ENCODE measurements around the gene PNLDC1. TPM values are rescaled to one million over a fixed set of nuclear protein-coding genes. Genes with fewer than 3 reads are reported as not detected.
A peak's percentile ranks its signal among the peaks of the same experiment; 100 is the strongest.

The PNLDC1 gene
- total and polyA plus RNA-seq, 9 of the 15 experiments (the other 6 are each of a cell fraction or from before 2014, with no cell fraction given) = 0.12 TPM; not detected in 8

GRCh38 chr6:159761873-159762680 lies 38.0 kb upstream of the PNLDC1 start, which contains the start of gene ACAT2 (continued):
- TF ChIP-seq BMI1 (IDR thresholded peaks at IDR 0.05; ENCODE audit: low read length) (no peak), CAMTA2 (CRISPR knock-in tag; conservative IDR thresholded peaks at IDR 0.05) (no peak), ZNF318 (IDR thresholded peaks at IDR 0.05; ENCODE audit: borderline replicate concordance in 1 of 2, low read depth in 1 of 2) (no peak), NCOA1 (IDR thresholded peaks at IDR 0.05; ENCODE audit: low read depth) (no peak), MAFK (IDR thresholded peaks at IDR 0.05; ENCODE audit: low read length) (no peak), ARID3A (IDR thresholded peaks at IDR 0.05; ENCODE audit: borderline replicate concordance, low read depth, low read length) (no peak), KDM2B (CRISPR knock-in tag; IDR thresholded peaks at IDR 0.05) (peak; percentile 90; the same call in 1 of the 2 replicates), FOXJ3 (CRISPR knock-in tag; IDR thresholded peaks at IDR 0.05) (no peak), DLX4 (CRISPR knock-in tag; IDR thresholded peaks at IDR 0.05) (no peak), SREBF2 (CRISPR knock-in tag; IDR thresholded peaks at IDR 0.05) (0 out of 2 replicates have a peak, but pooled peaks have one; percentile 79), TEAD1 (CRISPR knock-in tag; IDR thresholded peaks at IDR 0.05) (peak in 1 of 2 experiments; percentile 46; a peak in 1 of 4 replicates), GTF2B (IDR thresholded peaks at IDR 0.05; ENCODE audit: extremely low read depth, insufficient read length) (no peak), RFX1 (IDR thresholded peaks at IDR 0.05) (no peak), TCF3 (CRISPR knock-in tag; IDR thresholded peaks at IDR 0.05) (no peak)
